Uterus (tissue), 4 donors: ENCODE measurements around the gene ZBTB20. TPM values are rescaled to one million over a fixed set of nuclear protein-coding genes. Genes with fewer than 3 reads are reported as not detected.

Source experiments
- DNase-seq, 2 donors: peaks; one replicate each; pipeline ENCODE4 v3.0.0-alpha.2; 2019 to 2020
- H3K27ac ChIP-seq, 2 donors: fragments of 200-600 bp; sonication (generic); 1 replicate in 1 of 2; 2 replicates in 1 of 2; pipeline ENCODE4 v1.5.1; 2016 to 2018
- H3K27me3 ChIP-seq, 2 donors: fragments of 200-600 bp; sonication (generic); one replicate each; pipeline ENCODE4 v1.5.1; 2018 to 2019; ENCODE audit warnings: control low read depth in 1 of 2
- H3K36me3 ChIP-seq, 2 donors: fragments of 200-600 bp; sonication (generic); one replicate each; pipeline ENCODE4 v1.5.1; 2019; ENCODE audit warnings: control low read depth in 1 of 2
- H3K4me1 ChIP-seq, 2 donors: fragments of 200-600 bp; sonication (generic); one replicate each; pipeline ENCODE4 v1.5.1; 2018 to 2019; ENCODE audit warnings: control low read depth in 1 of 2
- H3K4me3 ChIP-seq, 2 donors: fragments of 200-600 bp; sonication (generic); 1 replicate in 1 of 2; 2 replicates in 1 of 2; pipeline ENCODE4 v1.5.1; 2018 to 2019; ENCODE audit warnings: mild to moderate bottlenecking in 1 of 2
- H3K9me3 ChIP-seq, 2 donors: fragments of 200-600 bp; sonication (generic); one replicate each; pipeline ENCODE4 v1.5.1; 2019; ENCODE audit warnings: control low read depth in 1 of 2
- CTCF ChIP-seq, 4 experiments: fragments of 200-600 bp in 2 of 4; fragments of 450-650 bp in 2 of 4; sonication (generic) in 2 of 4; IDR thresholded peaks; one replicate each; pipeline ENCODE4 v1.5.1; 2016 to 2019; ENCODE audit warnings: antibody characterized with exemption in 4 of 4, mild to moderate bottlenecking in 2 of 4, moderate library complexity in 1 of 4
- POLR2A ChIP-seq, 2 donors: fragments of 450-650 bp; IDR thresholded peaks; one replicate each; pipeline ENCODE4 v1.6.1; 2016; ENCODE audit warnings: antibody characterized with exemption in 2 of 2, mild to moderate bottlenecking in 1 of 2, moderate library complexity in 1 of 2
- intact Hi-C: fragments of 100-400 bp; cut with DNase I; formaldehyde crosslinking; loops from one replicate; pipeline ENCODE4 v1.15.1; 2023; ENCODE audit warnings: low total_unique reads
- total RNA-seq, 4 donors: library from RNA; depleted of rRNA in 3 of 4; stranded (reverse); fragments of >200 nt in 3 of 4; gene quantifications; one replicate each; pipeline versions ENCODE4 v1.1.0 to v1.2.4, GENCODE V29; 2014 to 2023
- donor health status: DM: yes; HTN: yes; CAD: no.

Gene ZBTB20
- total RNA-seq, 4 donors from 2014 or later = 35.6 to 157 (median 85.1) TPM

- intact Hi-C loops = no loop called here
- Histone ChIP-seq H3K27me3 (no peaks in the 10 kb centered on the region), H3K4me3 (no peak overlapping the region), H3K27ac (no peak overlapping the region), H3K9me3 (no peaks in the 10 kb centered on the region), H3K36me3 (no peaks in the 10 kb centered on the region), H3K4me1 (peaks cover 0 to 9% of the 10 kb centered on the region in 2 donors)
- no peak for TF ChIP-seq POLR2A (IDR thresholded peaks at IDR 0.05)
- no peak for TF ChIP-seq CTCF (IDR thresholded peaks at IDR 0.05)
- no peak for DNase-seq
These were observed 592.4 kb downstream of the ZBTB20 start for GRCh38 chr3:114554731-114555130.

- TF ChIP-seq POLR2A (IDR thresholded peaks at IDR 0.05) (no peak), CTCF (IDR thresholded peaks at IDR 0.05) (no peak)
- no peak overlapping the region for H3K27ac ChIP-seq
- H3K9me3 ChIP-seq = no peaks in the 10 kb centered on the region
- intact Hi-C loops = no loop called here
- peaks cover 0 to 9% of the 10 kb centered on the region in 2 donors for H3K4me1 ChIP-seq
- H3K4me3 ChIP-seq = no peak overlapping the region
- H3K27me3 ChIP-seq = no peaks in the 10 kb centered on the region
- DNase-seq = no peak
- H3K36me3 ChIP-seq = no peaks in the 10 kb centered on the region
These were observed 593.0 kb downstream of the ZBTB20 start for GRCh38 chr3:114553949-114554593.

GRCh38 chr3:114552527-114552812 is 594.6 kb downstream of the ZBTB20 start:
- Histone ChIP-seq H3K27ac (no peak overlapping the region), H3K4me1 (peaks cover 0 to 3% of the 10 kb centered on the region in 2 donors), H3K27me3 (no peaks in the 10 kb centered on the region), H3K9me3 (no peaks in the 10 kb centered on the region), H3K36me3 (no peaks in the 10 kb centered on the region), H3K4me3 (no peak overlapping the region)
- no peak for TF ChIP-seq CTCF (IDR thresholded peaks at IDR 0.05)
- no peak for TF ChIP-seq POLR2A (IDR thresholded peaks at IDR 0.05)
- no peak for DNase-seq
- intact Hi-C loops = no loop called here

- DNase-seq = no peak
- intact Hi-C loops = no loop called here
- TF ChIP-seq CTCF (IDR thresholded peaks at IDR 0.05) (no peak), POLR2A (IDR thresholded peaks at IDR 0.05) (no peak)
- no peaks in the 10 kb centered on the region for H3K27me3 ChIP-seq
- H3K27ac ChIP-seq = no peak overlapping the region
- H3K36me3 ChIP-seq = no peaks in the 10 kb centered on the region
- peaks cover 0 to 3% of the 10 kb centered on the region in 2 donors for H3K4me1 ChIP-seq
- no peak overlapping the region for H3K4me3 ChIP-seq
- no peaks in the 10 kb centered on the region for H3K9me3 ChIP-seq
These were observed 595.1 kb downstream of the ZBTB20 start for GRCh38 chr3:114551770-114552526.

- no peak for DNase-seq
- Histone ChIP-seq H3K27me3 (no peaks in the 10 kb centered on the region), H3K27ac (no peak overlapping the region), H3K36me3 (no peaks in the 10 kb centered on the region), H3K4me1 (no peaks in the 10 kb centered on the region), H3K4me3 (no peak overlapping the region), H3K9me3 (no peaks in the 10 kb centered on the region)
- intact Hi-C loops = no loop called here
- TF ChIP-seq CTCF (IDR thresholded peaks at IDR 0.05) (no peak), POLR2A (IDR thresholded peaks at IDR 0.05) (no peak)
These were observed 596.9 kb downstream of the ZBTB20 start for GRCh38 chr3:114550165-114550564.
